Lower leg skin (tissue), 3 donors: Measurements from ENCODE around the gene AOC2.

ENCODE experiments used
- CTCF ChIP-seq, 3 donors: fragments of 450-650 bp; IDR thresholded peaks; one replicate each; pipeline ENCODE4 v1.5.1; 2016; ENCODE audit warnings: antibody characterized with exemption in 3 of 3, mild to moderate bottlenecking in 3 of 3, moderate library complexity in 2 of 3
- POLR2A ChIP-seq, 2 donors: fragments of 450-650 bp; IDR thresholded peaks; one replicate each; pipeline ENCODE4 v1.6.1; 2016 to 2017; ENCODE audit warnings: antibody characterized with exemption in 2 of 2, mild to moderate bottlenecking in 1 of 2, moderate library complexity in 1 of 2

GRCh38 chr17:42835732-42836131 lies 8.6 kb upstream of the AOC2 start:
- TF ChIP-seq CTCF (IDR thresholded peaks at IDR 0.05) (no peak), POLR2A (IDR thresholded peaks at IDR 0.05) (no peak)
